ENCODE data around the gene STPG3. TPM values are rescaled to one million over a fixed set of nuclear protein-coding genes. Genes with fewer than 3 reads are reported as not detected.

STPG3 gene
- total and polyA plus RNA-seq, 2 of the 13 experiments (the other 11 are each of a cell fraction or from before 2014, with no cell fraction given): not detected

DNA sequence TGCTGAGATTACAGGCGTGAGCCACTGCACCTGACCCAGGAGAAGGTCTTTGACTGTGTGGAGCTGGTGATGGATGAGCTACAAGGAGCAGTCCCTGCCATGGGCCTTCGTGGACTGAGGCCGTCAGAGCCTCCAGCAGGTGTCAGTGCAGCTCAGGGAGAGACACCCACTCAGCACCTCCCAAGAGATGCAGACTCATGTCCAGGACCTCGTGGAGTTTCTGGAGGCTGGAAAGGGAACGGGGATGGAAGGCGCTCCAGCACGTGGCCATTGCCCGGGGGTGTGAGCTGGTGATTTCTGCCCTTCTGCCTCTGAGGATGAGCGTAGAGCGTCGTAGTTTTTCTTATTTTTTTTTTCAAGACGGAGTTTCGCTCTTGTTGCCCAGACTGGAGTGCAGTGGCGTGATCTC lies 35.9 kb downstream of the STPG3 start (continued):
- TF ChIP-seq, protein P1, sequence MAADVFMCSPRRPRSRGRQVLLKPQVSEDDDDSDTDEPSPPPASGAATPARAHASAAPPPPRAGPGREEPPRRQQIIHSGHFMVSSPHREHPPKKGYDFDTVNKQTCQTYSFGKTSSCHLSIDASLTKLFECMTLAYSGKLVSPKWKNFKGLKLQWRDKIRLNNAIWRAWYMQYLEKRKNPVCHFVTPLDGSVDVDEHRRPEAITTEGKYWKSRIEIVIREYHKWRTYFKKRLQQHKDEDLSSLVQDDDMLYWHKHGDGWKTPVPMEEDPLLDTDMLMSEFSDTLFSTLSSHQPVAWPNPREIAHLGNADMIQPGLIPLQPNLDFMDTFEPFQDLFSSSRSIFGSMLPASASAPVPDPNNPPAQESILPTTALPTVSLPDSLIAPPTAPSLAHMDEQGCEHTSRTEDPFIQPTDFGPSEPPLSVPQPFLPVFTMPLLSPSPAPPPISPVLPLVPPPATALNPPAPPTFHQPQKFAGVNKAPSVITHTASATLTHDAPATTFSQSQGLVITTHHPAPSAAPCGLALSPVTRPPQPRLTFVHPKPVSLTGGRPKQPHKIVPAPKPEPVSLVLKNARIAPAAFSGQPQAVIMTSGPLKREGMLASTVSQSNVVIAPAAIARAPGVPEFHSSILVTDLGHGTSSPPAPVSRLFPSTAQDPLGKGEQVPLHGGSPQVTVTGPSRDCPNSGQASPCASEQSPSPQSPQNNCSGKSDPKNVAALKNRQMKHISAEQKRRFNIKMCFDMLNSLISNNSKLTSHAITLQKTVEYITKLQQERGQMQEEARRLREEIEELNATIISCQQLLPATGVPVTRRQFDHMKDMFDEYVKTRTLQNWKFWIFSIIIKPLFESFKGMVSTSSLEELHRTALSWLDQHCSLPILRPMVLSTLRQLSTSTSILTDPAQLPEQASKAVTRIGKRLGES (CRISPR knock-in tag; IDR thresholded peaks at IDR 0.05; ENCODE audit: borderline replicate concordance): no peak
- TF ChIP-seq ZBTB3 (CRISPR knock-in tag; IDR thresholded peaks at IDR 0.05; ENCODE audit: borderline replicate concordance, low read depth) (no peak), ELF3 (CRISPR knock-in tag; IDR thresholded peaks at IDR 0.05) (no peak), ZNF335 (CRISPR knock-in tag; IDR thresholded peaks at IDR 0.05) (no peak), ZMYM2 (CRISPR knock-in tag; IDR thresholded peaks at IDR 0.05) (no peak), ZNF773 (CRISPR knock-in tag; IDR thresholded peaks at IDR 0.05; ENCODE audit: borderline replicate concordance) (no peak), FOXA1 (IDR thresholded peaks at IDR 0.05) (no peak), FOXA1 (CRISPR knock-in tag; IDR thresholded peaks at IDR 0.05) (0 out of 2 replicates have a peak, but pooled peaks have one; percentile 4), MBNL3 (CRISPR knock-in tag; conservative IDR thresholded peaks at IDR 0.05) (no peak), ZNF607 (CRISPR knock-in tag; IDR thresholded peaks at IDR 0.05; ENCODE audit: borderline replicate concordance) (no peak), NRL (CRISPR knock-in tag; IDR thresholded peaks at IDR 0.05; ENCODE audit: borderline replicate concordance) (peak; percentile 66; the same call in 1 of the 2 replicates), AHR (CRISPR knock-in tag; IDR thresholded peaks at IDR 0.05) (no peak), ZFP41 (CRISPR knock-in tag; IDR thresholded peaks at IDR 0.05; ENCODE audit: borderline replicate concordance) (no peak), GPN1 (CRISPR knock-in tag; IDR thresholded peaks at IDR 0.05; ENCODE audit: borderline replicate concordance) (no peak), TMF1 (CRISPR knock-in tag; IDR thresholded peaks at IDR 0.05; ENCODE audit: low read depth) (no peak), TBX2 (CRISPR knock-in tag; IDR thresholded peaks at IDR 0.05; ENCODE audit: borderline replicate concordance) (no peak), ZBTB38 (CRISPR knock-in tag; IDR thresholded peaks at IDR 0.05) (no peak), RXRA (CRISPR knock-in tag; IDR thresholded peaks at IDR 0.05) (peak; percentile 31; the same call in 1 of the 2 replicates)
- TF ChIP-seq, protein P2, sequence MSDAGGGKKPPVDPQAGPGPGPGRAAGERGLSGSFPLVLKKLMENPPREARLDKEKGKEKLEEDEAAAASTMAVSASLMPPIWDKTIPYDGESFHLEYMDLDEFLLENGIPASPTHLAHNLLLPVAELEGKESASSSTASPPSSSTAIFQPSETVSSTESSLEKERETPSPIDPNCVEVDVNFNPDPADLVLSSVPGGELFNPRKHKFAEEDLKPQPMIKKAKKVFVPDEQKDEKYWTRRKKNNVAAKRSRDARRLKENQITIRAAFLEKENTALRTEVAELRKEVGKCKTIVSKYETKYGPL (CRISPR knock-in tag; IDR thresholded peaks at IDR 0.05): no peak
- TF ChIP-seq, protein P3, sequence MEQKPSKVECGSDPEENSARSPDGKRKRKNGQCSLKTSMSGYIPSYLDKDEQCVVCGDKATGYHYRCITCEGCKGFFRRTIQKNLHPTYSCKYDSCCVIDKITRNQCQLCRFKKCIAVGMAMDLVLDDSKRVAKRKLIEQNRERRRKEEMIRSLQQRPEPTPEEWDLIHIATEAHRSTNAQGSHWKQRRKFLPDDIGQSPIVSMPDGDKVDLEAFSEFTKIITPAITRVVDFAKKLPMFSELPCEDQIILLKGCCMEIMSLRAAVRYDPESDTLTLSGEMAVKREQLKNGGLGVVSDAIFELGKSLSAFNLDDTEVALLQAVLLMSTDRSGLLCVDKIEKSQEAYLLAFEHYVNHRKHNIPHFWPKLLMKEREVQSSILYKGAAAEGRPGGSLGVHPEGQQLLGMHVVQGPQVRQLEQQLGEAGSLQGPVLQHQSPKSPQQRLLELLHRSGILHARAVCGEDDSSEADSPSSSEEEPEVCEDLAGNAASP (CRISPR knock-in tag; IDR thresholded peaks at IDR 0.05; ENCODE audit: borderline replicate concordance): no peak
- TF ChIP-seq, protein P4, sequence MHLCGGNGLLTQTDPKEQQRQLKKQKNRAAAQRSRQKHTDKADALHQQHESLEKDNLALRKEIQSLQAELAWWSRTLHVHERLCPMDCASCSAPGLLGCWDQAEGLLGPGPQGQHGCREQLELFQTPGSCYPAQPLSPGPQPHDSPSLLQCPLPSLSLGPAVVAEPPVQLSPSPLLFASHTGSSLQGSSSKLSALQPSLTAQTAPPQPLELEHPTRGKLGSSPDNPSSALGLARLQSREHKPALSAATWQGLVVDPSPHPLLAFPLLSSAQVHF (CRISPR knock-in tag; IDR thresholded peaks at IDR 0.05): no peak
- TF ChIP-seq, protein P5, sequence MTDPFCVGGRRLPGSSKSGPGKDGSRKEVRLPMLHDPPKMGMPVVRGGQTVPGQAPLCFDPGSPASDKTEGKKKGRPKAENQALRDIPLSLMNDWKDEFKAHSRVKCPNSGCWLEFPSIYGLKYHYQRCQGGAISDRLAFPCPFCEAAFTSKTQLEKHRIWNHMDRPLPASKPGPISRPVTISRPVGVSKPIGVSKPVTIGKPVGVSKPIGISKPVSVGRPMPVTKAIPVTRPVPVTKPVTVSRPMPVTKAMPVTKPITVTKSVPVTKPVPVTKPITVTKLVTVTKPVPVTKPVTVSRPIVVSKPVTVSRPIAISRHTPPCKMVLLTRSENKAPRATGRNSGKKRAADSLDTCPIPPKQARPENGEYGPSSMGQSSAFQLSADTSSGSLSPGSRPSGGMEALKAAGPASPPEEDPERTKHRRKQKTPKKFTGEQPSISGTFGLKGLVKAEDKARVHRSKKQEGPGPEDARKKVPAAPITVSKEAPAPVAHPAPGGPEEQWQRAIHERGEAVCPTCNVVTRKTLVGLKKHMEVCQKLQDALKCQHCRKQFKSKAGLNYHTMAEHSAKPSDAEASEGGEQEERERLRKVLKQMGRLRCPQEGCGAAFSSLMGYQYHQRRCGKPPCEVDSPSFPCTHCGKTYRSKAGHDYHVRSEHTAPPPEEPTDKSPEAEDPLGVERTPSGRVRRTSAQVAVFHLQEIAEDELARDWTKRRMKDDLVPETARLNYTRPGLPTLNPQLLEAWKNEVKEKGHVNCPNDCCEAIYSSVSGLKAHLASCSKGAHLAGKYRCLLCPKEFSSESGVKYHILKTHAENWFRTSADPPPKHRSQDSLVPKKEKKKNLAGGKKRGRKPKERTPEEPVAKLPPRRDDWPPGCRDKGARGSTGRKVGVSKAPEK (CRISPR knock-in tag; IDR thresholded peaks at IDR 0.05; ENCODE audit: borderline replicate concordance): no peak

Measured in HepG2 (cell line).